ENCODE measurements around the gene HSPA1B.

HSPA1B gene

GRCh38 chr6:31878726-31879125 is 51.2 kb downstream of the HSPA1B start, which contains the start of gene SLC44A4:
SLC44A4 (minus strand) TSS chr6:31878997; CDS start chr6:31878980, 17 bp downstream.
- DNase-seq (ENCODE audit: low read depth in 2 of 2) = no peak

- no peak for DNase-seq (ENCODE audit: low read depth in 2 of 2)
Measured at GRCh38 chr6:31879143-31879542, 51.6 kb downstream of the HSPA1B start.

All from activated CD4-positive, alpha-beta T cell treated with anti-CD3 and anti-CD28 coated beads for 24 hours (primary cell).